H1 (cell line): Measurements from ENCODE around the gene SMPX. TPM values are rescaled to one million over a fixed set of nuclear protein-coding genes. Genes with fewer than 3 reads are reported as not detected.

ENCODE experiments used
- RBBP5 ChIP-seq: IDR thresholded peaks from 2 replicates; pipeline ENCODE4 v1.7.1; 2012; ENCODE audit warnings: low read depth, mild to moderate bottlenecking, inconsistent platforms, low read length, moderate library complexity, borderline replicate concordance
- SUZ12 ChIP-seq: fragments of 200-600 bp; sonication (generic); IDR thresholded peaks from 2 replicates; pipeline ENCODE4 v1.6.1; 2012; ENCODE audit warnings: mild to moderate bottlenecking, inconsistent platforms, low read length, moderate library complexity, mixed read lengths
- TCF12 ChIP-seq: IDR thresholded peaks from 2 replicates; pipeline ENCODE4 v1.6.1; 2011; ENCODE audit warnings: low read depth, mild to moderate bottlenecking, low read length
- ZNF274 ChIP-seq: IDR thresholded peaks from 2 replicates; pipeline ENCODE4 v1.7.0; 2012; ENCODE audit warnings: low read length, borderline replicate concordance; ENCODE audit errors: extremely low read depth
- polyA plus RNA-seq, 7 experiments: library from polyadenylated mRNA; depleted of rRNA in 3 of 7; stranded (reverse) in 5 of 7; unstranded in 2 of 7; fragments of >200 nt in 5 of 7; fragments of 200-250 nt in 2 of 7; gene quantifications; 1 replicate in 5 of 7; 2 replicates in 1 of 7; 4 replicates in 1 of 7; pipeline versions ENCODE4 v1.2.1 to v1.2.3, GENCODE V29; 2011 to 2013; ENCODE audit warnings: missing spikeins in 2 of 7, mixed read lengths in 2 of 7
- total RNA-seq: library from RNA; stranded (reverse); fragmentation: NEBNext Ultra II Directional; extraction: Animal tissue kit (Norgen Biotek cat#: 25700); gene quantifications from 2 replicates; pipeline ENCODE4 v1.2.1, GENCODE V29; 2021
- TF ChIP-seq, protein P1 (sequence below): fragments of 300-600 bp; sonication (generic); IDR thresholded peaks from 2 replicates; pipeline ENCODE4 v1.7.1; 2012; ENCODE audit warnings: low read length, moderate library complexity, mild to moderate bottlenecking, inconsistent platforms; ENCODE audit not compliant: insufficient replicate concordance

SMPX gene
- total and polyA plus RNA-seq, 2 of the 8 experiments (the other 6 are each of a cell fraction or from before 2014, with no cell fraction given): not detected

DNA sequence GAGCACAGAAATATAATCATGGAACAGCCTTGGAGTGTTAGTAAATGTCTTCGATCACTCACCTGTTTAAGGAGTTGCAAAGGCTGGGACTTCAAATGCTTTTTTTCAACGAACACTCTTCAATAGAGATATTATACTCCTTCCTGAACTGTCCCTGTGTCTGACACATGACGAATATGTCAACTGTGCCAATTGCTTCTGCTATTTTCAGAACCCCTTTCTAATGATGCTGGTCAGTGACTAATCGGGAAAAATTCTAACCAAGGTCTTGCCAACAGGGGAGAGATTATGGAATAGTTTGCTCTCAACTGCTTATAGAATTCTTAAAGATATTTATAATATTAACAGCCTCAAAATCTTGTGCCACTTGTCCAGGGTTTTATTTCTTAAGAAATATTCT, 91.2 kb downstream of the SMPX start (continued):
- TF ChIP-seq, protein P1, sequence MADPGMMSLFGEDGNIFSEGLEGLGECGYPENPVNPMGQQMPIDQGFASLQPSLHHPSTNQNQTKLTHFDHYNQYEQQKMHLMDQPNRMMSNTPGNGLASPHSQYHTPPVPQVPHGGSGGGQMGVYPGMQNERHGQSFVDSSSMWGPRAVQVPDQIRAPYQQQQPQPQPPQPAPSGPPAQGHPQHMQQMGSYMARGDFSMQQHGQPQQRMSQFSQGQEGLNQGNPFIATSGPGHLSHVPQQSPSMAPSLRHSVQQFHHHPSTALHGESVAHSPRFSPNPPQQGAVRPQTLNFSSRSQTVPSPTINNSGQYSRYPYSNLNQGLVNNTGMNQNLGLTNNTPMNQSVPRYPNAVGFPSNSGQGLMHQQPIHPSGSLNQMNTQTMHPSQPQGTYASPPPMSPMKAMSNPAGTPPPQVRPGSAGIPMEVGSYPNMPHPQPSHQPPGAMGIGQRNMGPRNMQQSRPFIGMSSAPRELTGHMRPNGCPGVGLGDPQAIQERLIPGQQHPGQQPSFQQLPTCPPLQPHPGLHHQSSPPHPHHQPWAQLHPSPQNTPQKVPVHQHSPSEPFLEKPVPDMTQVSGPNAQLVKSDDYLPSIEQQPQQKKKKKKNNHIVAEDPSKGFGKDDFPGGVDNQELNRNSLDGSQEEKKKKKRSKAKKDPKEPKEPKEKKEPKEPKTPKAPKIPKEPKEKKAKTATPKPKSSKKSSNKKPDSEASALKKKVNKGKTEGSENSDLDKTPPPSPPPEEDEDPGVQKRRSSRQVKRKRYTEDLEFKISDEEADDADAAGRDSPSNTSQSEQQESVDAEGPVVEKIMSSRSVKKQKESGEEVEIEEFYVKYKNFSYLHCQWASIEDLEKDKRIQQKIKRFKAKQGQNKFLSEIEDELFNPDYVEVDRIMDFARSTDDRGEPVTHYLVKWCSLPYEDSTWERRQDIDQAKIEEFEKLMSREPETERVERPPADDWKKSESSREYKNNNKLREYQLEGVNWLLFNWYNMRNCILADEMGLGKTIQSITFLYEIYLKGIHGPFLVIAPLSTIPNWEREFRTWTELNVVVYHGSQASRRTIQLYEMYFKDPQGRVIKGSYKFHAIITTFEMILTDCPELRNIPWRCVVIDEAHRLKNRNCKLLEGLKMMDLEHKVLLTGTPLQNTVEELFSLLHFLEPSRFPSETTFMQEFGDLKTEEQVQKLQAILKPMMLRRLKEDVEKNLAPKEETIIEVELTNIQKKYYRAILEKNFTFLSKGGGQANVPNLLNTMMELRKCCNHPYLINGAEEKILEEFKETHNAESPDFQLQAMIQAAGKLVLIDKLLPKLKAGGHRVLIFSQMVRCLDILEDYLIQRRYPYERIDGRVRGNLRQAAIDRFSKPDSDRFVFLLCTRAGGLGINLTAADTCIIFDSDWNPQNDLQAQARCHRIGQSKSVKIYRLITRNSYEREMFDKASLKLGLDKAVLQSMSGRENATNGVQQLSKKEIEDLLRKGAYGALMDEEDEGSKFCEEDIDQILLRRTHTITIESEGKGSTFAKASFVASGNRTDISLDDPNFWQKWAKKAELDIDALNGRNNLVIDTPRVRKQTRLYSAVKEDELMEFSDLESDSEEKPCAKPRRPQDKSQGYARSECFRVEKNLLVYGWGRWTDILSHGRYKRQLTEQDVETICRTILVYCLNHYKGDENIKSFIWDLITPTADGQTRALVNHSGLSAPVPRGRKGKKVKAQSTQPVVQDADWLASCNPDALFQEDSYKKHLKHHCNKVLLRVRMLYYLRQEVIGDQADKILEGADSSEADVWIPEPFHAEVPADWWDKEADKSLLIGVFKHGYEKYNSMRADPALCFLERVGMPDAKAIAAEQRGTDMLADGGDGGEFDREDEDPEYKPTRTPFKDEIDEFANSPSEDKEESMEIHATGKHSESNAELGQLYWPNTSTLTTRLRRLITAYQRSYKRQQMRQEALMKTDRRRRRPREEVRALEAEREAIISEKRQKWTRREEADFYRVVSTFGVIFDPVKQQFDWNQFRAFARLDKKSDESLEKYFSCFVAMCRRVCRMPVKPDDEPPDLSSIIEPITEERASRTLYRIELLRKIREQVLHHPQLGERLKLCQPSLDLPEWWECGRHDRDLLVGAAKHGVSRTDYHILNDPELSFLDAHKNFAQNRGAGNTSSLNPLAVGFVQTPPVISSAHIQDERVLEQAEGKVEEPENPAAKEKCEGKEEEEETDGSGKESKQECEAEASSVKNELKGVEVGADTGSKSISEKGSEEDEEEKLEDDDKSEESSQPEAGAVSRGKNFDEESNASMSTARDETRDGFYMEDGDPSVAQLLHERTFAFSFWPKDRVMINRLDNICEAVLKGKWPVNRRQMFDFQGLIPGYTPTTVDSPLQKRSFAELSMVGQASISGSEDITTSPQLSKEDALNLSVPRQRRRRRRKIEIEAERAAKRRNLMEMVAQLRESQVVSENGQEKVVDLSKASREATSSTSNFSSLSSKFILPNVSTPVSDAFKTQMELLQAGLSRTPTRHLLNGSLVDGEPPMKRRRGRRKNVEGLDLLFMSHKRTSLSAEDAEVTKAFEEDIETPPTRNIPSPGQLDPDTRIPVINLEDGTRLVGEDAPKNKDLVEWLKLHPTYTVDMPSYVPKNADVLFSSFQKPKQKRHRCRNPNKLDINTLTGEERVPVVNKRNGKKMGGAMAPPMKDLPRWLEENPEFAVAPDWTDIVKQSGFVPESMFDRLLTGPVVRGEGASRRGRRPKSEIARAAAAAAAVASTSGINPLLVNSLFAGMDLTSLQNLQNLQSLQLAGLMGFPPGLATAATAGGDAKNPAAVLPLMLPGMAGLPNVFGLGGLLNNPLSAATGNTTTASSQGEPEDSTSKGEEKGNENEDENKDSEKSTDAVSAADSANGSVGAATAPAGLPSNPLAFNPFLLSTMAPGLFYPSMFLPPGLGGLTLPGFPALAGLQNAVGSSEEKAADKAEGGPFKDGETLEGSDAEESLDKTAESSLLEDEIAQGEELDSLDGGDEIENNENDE: no peak
- TF ChIP-seq SUZ12 (no peak), RBBP5 (no peak), ZNF274 (no peak), TCF12 (no peak)
